Natural killer cell (primary cell): Measurements from ENCODE around the gene KRTAP5-6. TPM values are rescaled to one million over a fixed set of nuclear protein-coding genes. Genes with fewer than 3 reads are reported as not detected.

Source experiments
- ATAC-seq, 3 donors: fragments of 150-1000 bp in 2 of 3; fragments of 200-7000 bp in 1 of 3; cut with Tn5 transposase; 1 replicate in 1 of 3; 2 replicates in 2 of 3; pipeline ENCODE4 v1.10.0; 2021; ENCODE audit warnings: mild to moderate bottlenecking in 2 of 3, moderate library complexity in 2 of 3
- DNase-seq, 2 donors: peaks; one replicate each; pipeline versions ENCODE4 v3.0.0 to v3.0.0-alpha.2; 2013 to 2021; ENCODE audit warnings: mixed read lengths in 1 of 2
- H3K27ac ChIP-seq: one replicate; pipeline ENCODE4 v1.5.1; 2013; ENCODE audit warnings: mild to moderate bottlenecking, low read length
- H3K27me3 ChIP-seq: one replicate; pipeline ENCODE4 v1.6.1; 2013; ENCODE audit warnings: low read length; ENCODE audit not compliant: control insufficient read depth, insufficient read depth
- H3K36me3 ChIP-seq: one replicate; pipeline ENCODE4 v1.6.1; 2013; ENCODE audit warnings: low read length; ENCODE audit not compliant: control insufficient read depth, insufficient read depth
- H3K4me1 ChIP-seq: one replicate; pipeline ENCODE4 v1.6.1; 2013; ENCODE audit warnings: low read length; ENCODE audit not compliant: control insufficient read depth, insufficient read depth
- H3K4me3 ChIP-seq: one replicate; pipeline ENCODE4 v1.5.1; 2013; ENCODE audit warnings: low read length
- H3K9me3 ChIP-seq: one replicate; pipeline ENCODE4 v1.6.1; 2013; ENCODE audit warnings: low read length; ENCODE audit not compliant: control insufficient read depth, insufficient read depth
- H3K27ac Mint-ChIP-seq, 2 donors: one replicate each; pipeline ENCODE4 v1.8.0; 2022; ENCODE audit warnings: mild to moderate bottlenecking in 2 of 2, mixed read lengths in 2 of 2, moderate library complexity in 1 of 2
- H3K27me3 Mint-ChIP-seq, 2 donors: one replicate each; pipeline ENCODE4 v1.8.0; 2022; ENCODE audit warnings: low read depth in 2 of 2, mixed read lengths in 2 of 2
- H3K36me3 Mint-ChIP-seq: one replicate; pipeline ENCODE4 v1.8.0; 2022; ENCODE audit warnings: mixed read lengths
- H3K4me1 Mint-ChIP-seq, 2 donors: one replicate each; pipeline ENCODE4 v1.8.0; 2022; ENCODE audit warnings: mixed read lengths in 2 of 2
- H3K4me3 Mint-ChIP-seq: one replicate; pipeline ENCODE4 v1.8.0; 2022; ENCODE audit warnings: mild to moderate bottlenecking, moderate library complexity, mixed read lengths
- H3K9me3 Mint-ChIP-seq, 2 donors: one replicate each; pipeline ENCODE4 v1.8.0; 2022; ENCODE audit warnings: mixed read lengths in 2 of 2
- WGBS: methylation state at CpG from one replicate; pipeline ENCODE4 v1.1.7; 2013; ENCODE audit warnings: missing lambda C conversion rate; ENCODE audit not compliant: insufficient coverage; 5-methylcytosine and 5-hydroxymethylcytosine counted together
- intact Hi-C: fragments of 100-400 bp; cut with micrococcal nuclease; formaldehyde crosslinking; loops from one replicate; pipeline ENCODE4 v1.14.2; 2022
- total RNA-seq, 4 donors: library from RNA; stranded (reverse); fragments of 120-200 nt in 1 of 4; gene quantifications; one replicate each; pipeline versions ENCODE4 v1.2.3 to v1.2.4, GENCODE V29; 2013 to 2022
- TF ChIP-seq, protein P1 (sequence below): fragments of 200-600 bp; IDR thresholded peaks from one replicate; pipeline ENCODE4 v1.8.0; 2022; ENCODE audit warnings: antibody characterized with exemption

KRTAP5-6 gene
- total RNA-seq, 3 donors from 2014 or later (not counting 1 experiment from before 2014, with no cell fraction given): not detected

DNA sequence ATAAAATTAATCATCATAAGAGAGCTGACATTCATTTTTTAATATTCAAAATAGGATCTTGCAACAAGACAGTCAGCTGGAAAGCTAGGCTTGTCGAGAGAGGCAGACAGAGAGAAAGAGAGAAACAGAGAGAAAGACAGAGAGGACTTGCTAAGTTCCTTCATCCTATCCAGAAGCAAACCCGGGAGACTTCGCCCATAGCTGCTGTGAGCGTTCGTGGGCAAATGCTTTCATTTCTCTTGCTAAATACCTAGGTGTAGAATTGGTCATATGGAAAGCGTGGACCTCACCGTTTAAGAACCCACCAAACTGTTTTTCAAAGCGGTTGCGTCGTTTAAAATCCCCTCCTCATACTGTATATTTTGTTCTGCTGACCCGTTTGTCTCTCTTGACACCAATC is 25.3 kb upstream of the KRTAP5-6 start:
- Mint-ChIP-seq H3K9me3 (no peaks in the 10 kb centered on the region), H3K27ac (no peak overlapping the region), H3K36me3 (no peaks in the 10 kb centered on the region), H3K4me3 (no peak overlapping the region), H3K4me1 (peaks cover 0 to 20% of the 10 kb centered on the region in 2 donors), H3K27me3 (peaks cover 48 to 57% of the 10 kb centered on the region in 2 donors)
- 73% methylated on average over 11 of the region's 11 CpGs for WGBS
- H3K4me1 ChIP-seq: peaks cover 23% of the 10 kb centered on the region
- ATAC-seq (no peak), DNase-seq (no peak)
- H3K9me3 ChIP-seq: peaks cover 7% of the 10 kb centered on the region
- no peaks in the 10 kb centered on the region for H3K36me3 ChIP-seq
- TF ChIP-seq, protein P1, sequence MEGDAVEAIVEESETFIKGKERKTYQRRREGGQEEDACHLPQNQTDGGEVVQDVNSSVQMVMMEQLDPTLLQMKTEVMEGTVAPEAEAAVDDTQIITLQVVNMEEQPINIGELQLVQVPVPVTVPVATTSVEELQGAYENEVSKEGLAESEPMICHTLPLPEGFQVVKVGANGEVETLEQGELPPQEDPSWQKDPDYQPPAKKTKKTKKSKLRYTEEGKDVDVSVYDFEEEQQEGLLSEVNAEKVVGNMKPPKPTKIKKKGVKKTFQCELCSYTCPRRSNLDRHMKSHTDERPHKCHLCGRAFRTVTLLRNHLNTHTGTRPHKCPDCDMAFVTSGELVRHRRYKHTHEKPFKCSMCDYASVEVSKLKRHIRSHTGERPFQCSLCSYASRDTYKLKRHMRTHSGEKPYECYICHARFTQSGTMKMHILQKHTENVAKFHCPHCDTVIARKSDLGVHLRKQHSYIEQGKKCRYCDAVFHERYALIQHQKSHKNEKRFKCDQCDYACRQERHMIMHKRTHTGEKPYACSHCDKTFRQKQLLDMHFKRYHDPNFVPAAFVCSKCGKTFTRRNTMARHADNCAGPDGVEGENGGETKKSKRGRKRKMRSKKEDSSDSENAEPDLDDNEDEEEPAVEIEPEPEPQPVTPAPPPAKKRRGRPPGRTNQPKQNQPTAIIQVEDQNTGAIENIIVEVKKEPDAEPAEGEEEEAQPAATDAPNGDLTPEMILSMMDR: no peak
- H3K27ac ChIP-seq: no peak overlapping the region
- no peak overlapping the region for H3K4me3 ChIP-seq
- H3K27me3 ChIP-seq: peaks cover 35% of the 10 kb centered on the region
- intact Hi-C loops: no loop called here

DNA sequence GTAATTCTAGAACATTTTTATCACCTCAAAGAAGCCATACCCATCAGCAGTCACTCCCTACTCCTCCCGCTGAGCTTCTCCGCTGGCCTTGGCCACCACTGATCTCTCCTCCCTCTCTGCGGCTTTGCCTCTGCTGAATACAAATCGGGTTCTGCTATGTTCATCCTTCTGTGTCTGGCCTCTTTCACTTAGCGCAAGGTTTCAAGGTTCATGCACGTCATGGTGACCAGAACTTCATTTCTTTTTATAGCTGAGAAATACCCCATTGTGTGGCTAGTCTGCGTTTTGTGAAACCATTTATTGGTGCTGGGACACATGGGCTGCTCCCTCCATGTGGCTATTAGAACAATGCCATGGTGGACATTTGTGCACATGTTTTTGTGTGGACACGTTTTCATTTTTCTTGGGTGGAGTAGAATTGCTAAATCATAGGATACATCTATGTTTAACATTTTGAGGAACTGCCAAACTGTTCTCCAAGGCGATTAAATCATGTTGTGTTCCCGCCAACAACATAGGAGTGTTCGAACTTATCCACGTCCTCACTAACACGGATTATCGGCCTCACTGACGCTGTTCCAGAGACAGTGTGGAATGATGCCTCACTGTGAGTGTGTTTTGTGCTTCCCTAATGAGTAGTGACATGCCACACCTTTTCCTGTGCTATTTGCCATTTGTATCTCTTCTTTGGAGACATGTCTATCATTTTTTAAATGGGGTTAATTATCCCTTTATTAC is 24.2 kb upstream of the KRTAP5-6 start:
- H3K9me3 Mint-ChIP-seq: no peaks in the 10 kb centered on the region
- peaks cover 34% of the 10 kb centered on the region for H3K27me3 ChIP-seq
- no peaks in the 10 kb centered on the region for H3K36me3 ChIP-seq
- intact Hi-C loops: no loop called here
- peaks cover 0 to 20% of the 10 kb centered on the region in 2 donors for H3K4me1 Mint-ChIP-seq
- DNase-seq (no peak), ATAC-seq (no peak)
- H3K36me3 Mint-ChIP-seq: no peaks in the 10 kb centered on the region
- no peak overlapping the region for H3K4me3 ChIP-seq
- no peak overlapping the region for H3K27ac Mint-ChIP-seq
- H3K27ac ChIP-seq: no peak overlapping the region
- peaks cover 54 to 63% of the 10 kb centered on the region in 2 donors for H3K27me3 Mint-ChIP-seq
- TF ChIP-seq, protein P1: no peak
- WGBS: 83% methylated on average over 15 of the region's 15 CpGs
- H3K4me3 Mint-ChIP-seq: no peak overlapping the region
- peaks cover 7% of the 10 kb centered on the region for H3K9me3 ChIP-seq
- peaks cover 23% of the 10 kb centered on the region for H3K4me1 ChIP-seq

DNA sequence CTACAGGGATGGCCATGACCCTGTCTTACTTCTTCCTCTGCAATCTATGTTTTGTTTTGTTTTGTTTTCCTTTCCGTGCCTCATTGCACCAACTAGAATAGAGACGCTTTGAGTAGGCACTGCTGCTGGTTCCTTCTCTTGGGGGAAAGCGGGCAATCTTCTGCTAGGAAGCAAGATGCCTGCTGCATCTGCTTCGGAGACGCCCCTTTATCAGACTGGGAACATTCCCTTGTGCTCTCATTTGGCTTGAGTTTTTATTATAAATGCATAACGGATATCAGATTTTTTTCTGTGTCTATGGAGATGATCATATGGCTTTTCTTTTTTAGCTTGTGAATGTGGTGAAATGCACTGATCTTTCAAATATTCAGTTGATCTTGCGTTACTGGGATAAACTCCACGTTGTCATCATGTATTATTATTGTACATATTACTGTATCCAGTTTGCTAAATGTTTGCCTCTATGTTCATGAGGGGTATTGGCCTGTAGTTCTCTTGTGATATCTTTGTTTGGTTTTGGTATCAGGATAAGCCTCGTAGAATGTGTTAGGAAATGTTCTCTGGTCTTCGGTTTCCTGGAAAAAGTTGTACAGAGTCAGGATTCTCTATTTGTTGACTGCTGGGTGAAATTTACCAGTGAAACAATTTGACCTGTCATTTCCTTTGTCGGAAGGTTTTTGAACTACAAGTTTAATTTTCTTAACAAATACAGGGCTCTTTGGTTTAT is 23.4 kb upstream of the KRTAP5-6 start:
- DNase-seq (no peak), ATAC-seq (no peak)
- H3K9me3 Mint-ChIP-seq: no peaks in the 10 kb centered on the region
- H3K27me3 ChIP-seq: peaks cover 26% of the 10 kb centered on the region
- H3K27me3 Mint-ChIP-seq: peaks cover 51 to 59% of the 10 kb centered on the region in 2 donors
- H3K36me3 Mint-ChIP-seq: no peaks in the 10 kb centered on the region
- no peak overlapping the region for H3K27ac Mint-ChIP-seq
- intact Hi-C loops: no loop called here
- H3K9me3 ChIP-seq: peaks cover 7% of the 10 kb centered on the region
- TF ChIP-seq, protein P1: no peak
- no peak overlapping the region for H3K27ac ChIP-seq
- no peaks in the 10 kb centered on the region for H3K36me3 ChIP-seq
- H3K4me1 ChIP-seq: peaks cover 15% of the 10 kb centered on the region
- no peak overlapping the region for H3K4me3 Mint-ChIP-seq
- no peak overlapping the region for H3K4me3 ChIP-seq
- 68% methylated on average over 9 of the region's 11 CpGs for WGBS
- H3K4me1 Mint-ChIP-seq: peaks cover 0 to 14% of the 10 kb centered on the region in 2 donors
